Measurements from ENCODE around the gene JMJD8. TPM values are rescaled to one million over a fixed set of nuclear protein-coding genes. Genes with fewer than 3 reads are reported as not detected.

JMJD8 gene
- total RNA-seq, 1 donor from 2014 or later, result 26.1 TPM

DNA sequence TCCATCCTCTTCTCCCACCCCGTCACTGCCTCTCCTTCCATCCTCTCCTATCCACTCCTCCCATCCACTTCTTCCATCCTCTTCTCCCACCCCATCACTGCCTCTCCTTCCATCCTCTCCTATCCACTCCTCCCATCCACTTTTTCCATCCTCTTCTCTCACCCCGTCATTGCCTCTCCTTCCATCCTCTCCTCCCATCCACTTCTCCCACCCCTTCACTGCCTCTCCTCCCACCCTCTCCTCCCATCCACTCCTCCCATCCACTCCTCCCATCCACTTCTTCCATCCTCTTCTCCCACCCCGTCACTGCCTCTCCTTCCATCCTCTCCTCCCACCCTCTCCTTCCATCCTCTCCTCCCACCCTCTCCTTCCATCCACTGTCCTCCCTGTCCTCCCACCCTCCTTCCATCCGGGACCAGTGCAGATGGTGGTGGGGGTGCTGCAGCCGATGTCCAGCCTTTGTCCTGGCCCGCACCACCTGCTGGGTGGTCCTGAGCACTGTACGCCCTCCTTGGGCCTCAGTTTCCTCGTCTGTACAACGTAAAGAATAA lies 52.3 kb downstream of the JMJD8 start:
- H3K4me1 Mint-ChIP-seq (ENCODE audit: low read depth, unreplicated experiment), result peaks cover 12% of the 10 kb centered on the region
- TF ChIP-seq, protein P1, sequence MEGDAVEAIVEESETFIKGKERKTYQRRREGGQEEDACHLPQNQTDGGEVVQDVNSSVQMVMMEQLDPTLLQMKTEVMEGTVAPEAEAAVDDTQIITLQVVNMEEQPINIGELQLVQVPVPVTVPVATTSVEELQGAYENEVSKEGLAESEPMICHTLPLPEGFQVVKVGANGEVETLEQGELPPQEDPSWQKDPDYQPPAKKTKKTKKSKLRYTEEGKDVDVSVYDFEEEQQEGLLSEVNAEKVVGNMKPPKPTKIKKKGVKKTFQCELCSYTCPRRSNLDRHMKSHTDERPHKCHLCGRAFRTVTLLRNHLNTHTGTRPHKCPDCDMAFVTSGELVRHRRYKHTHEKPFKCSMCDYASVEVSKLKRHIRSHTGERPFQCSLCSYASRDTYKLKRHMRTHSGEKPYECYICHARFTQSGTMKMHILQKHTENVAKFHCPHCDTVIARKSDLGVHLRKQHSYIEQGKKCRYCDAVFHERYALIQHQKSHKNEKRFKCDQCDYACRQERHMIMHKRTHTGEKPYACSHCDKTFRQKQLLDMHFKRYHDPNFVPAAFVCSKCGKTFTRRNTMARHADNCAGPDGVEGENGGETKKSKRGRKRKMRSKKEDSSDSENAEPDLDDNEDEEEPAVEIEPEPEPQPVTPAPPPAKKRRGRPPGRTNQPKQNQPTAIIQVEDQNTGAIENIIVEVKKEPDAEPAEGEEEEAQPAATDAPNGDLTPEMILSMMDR (IDR thresholded peaks at IDR 0.05; ENCODE audit: partially characterized antibody, unreplicated experiment), result no peak
- no peaks in the 10 kb centered on the region for H3K36me3 Mint-ChIP-seq (ENCODE audit: unreplicated experiment)
- DNase-seq, result no peak
- H3K4me3 Mint-ChIP-seq (ENCODE audit: unreplicated experiment), result peak overlapping the region; percentile 68
- peaks cover 17% of the 10 kb centered on the region for H3K9me3 Mint-ChIP-seq (ENCODE audit: unreplicated experiment)
- peaks cover 24% of the 10 kb centered on the region for H3K27me3 Mint-ChIP-seq (ENCODE audit: unreplicated experiment)
- peak overlapping the region; percentile 62 for H3K27ac Mint-ChIP-seq (ENCODE audit: unreplicated experiment)

Other genes starting within 250 kb of the JMJD8 start
- gene CAPN15, start 156.6 kb downstream of the JMJD8 start, total RNA-seq (ENCODE audit: unreplicated experiment), result 56.1 TPM
- not detected for gene PRR35, start 123.9 kb downstream of the JMJD8 start, total RNA-seq (ENCODE audit: unreplicated experiment)
- 3.4 TPM for gene NHLRC4, start 117.3 kb downstream of the JMJD8 start, total RNA-seq (ENCODE audit: unreplicated experiment)
- gene PIGQ, start 114.4 kb downstream of the JMJD8 start, total RNA-seq (ENCODE audit: unreplicated experiment), result 85.0 TPM
- gene RAB40C, start 94.3 kb downstream of the JMJD8 start, total RNA-seq (ENCODE audit: unreplicated experiment), result 48.3 TPM
- gene WFIKKN1, start 53.3 kb downstream of the JMJD8 start, total RNA-seq (ENCODE audit: unreplicated experiment), result 61.9 TPM
- 63.6 TPM for gene METTL26, start 48.0 kb downstream of the JMJD8 start, total RNA-seq (ENCODE audit: unreplicated experiment)
- gene MCRIP2, start 42.5 kb downstream of the JMJD8 start, total RNA-seq (ENCODE audit: unreplicated experiment), result 16.6 TPM
- gene WDR90, start 35.0 kb downstream of the JMJD8 start, total RNA-seq (ENCODE audit: unreplicated experiment), result 24.6 TPM
- gene RHOT2, start 16.2 kb downstream of the JMJD8 start, total RNA-seq (ENCODE audit: unreplicated experiment), result 208 TPM
- gene RHBDL1, start 8.7 kb downstream of the JMJD8 start, total RNA-seq (ENCODE audit: unreplicated experiment), result 8.2 TPM
- 78.3 TPM for gene STUB1, start 3.9 kb downstream of the JMJD8 start, total RNA-seq (ENCODE audit: unreplicated experiment)
- 19.9 TPM for gene WDR24, start 6.1 kb upstream of the JMJD8 start, total RNA-seq (ENCODE audit: unreplicated experiment)
- gene FBXL16, start 21.5 kb upstream of the JMJD8 start, total RNA-seq (ENCODE audit: unreplicated experiment), result 85.1 TPM
- 134 TPM for gene METRN, start 30.8 kb upstream of the JMJD8 start, total RNA-seq (ENCODE audit: unreplicated experiment)
- 61.1 TPM for gene ANTKMT, start 36.8 kb upstream of the JMJD8 start, total RNA-seq (ENCODE audit: unreplicated experiment)
- gene CCDC78, start 42.1 kb upstream of the JMJD8 start, total RNA-seq (ENCODE audit: unreplicated experiment), result 18.9 TPM
- 31.7 TPM for gene HAGHL, start 42.8 kb upstream of the JMJD8 start, total RNA-seq (ENCODE audit: unreplicated experiment)
- 49.5 TPM for gene CIAO3, start 56.7 kb upstream of the JMJD8 start, total RNA-seq (ENCODE audit: unreplicated experiment)
- not detected for gene MSLN, start 76.4 kb upstream of the JMJD8 start, total RNA-seq (ENCODE audit: unreplicated experiment)
- 28.5 TPM for gene RPUSD1, start 104.0 kb upstream of the JMJD8 start, total RNA-seq (ENCODE audit: unreplicated experiment)
- gene CHTF18, start 104.3 kb upstream of the JMJD8 start, total RNA-seq (ENCODE audit: unreplicated experiment), result 49.2 TPM
- gene GNG13, start 116.4 kb upstream of the JMJD8 start, total RNA-seq (ENCODE audit: unreplicated experiment), result not detected

Measured in glutamatergic neuron (in vitro differentiated cells).